ENCODE results near the gene ATP7B. TPM values are rescaled to one million over a fixed set of nuclear protein-coding genes. Genes with fewer than 3 reads are reported as not detected.

ATP7B gene
- total RNA-seq, 2 donors from 2014 or later, result 20.4 to 29.2 TPM

DNA sequence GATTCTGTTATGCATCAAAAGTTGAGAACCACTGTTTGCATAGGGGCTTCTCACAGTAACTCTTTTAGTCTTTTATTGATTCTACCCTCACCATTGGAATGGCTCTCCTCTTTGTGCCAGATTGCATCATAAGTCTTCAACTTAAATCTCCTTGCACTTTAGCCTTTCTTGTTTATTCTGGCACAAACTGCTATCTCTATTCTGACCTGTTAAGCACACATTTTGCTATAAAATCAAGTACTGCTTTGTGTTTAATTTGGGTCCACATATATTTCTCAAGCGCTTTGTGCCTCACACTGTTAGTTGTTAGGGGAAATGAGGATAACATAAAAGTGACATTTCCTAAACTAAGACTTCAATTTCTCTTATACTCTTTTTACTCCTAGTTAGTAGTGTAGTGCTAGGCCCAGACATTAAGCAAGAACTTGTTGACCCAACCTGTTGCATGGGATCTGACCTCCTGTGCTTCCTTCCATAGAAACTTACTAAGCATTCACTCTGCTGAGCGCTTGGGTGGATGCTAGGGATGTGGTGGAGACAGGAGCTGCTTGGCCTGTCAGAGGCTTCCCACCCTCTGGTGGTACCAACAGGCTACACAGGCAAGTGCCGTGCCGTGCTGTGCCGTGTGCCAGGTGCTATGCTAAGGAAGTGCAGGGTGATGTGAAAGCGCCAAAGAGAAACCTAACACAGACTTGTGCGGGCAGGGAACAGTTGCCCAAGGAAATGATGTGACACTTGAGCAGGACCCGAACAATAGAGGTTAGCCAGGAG lies 14.4 kb upstream of the ATP7B start:
- H3K4me3 ChIP-seq (ENCODE audit: low read length), result no peak overlapping the region

DNA sequence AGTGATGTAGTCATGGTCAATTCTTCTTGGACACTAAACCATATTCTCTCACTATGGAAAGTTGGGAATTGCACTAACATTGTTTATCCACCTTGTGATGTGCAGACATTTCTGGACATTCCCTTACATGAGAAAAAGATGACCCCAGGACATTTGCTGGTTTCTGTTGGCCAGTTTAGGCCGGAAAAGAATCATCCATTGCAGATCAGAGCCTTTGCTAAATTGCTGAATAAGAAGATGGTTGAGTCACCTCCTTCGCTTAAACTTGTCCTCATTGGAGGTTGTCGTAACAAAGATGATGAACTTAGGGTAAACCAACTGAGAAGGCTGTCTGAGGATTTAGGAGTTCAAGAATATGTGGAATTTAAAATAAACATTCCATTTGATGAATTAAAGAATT lies 13.2 kb upstream of the ATP7B start, which contains the start of gene UTP14C:
UTP14C (plus strand) TSS at position 211 of the 400 bp plus-strand sequence. CDS start 4,114 bp downstream, outside the sequence.
- no peak for TF ChIP-seq CTCF (conservative IDR thresholded peaks at IDR 0.05)

More for the DNA sequence above, 14.4 kb upstream of the ATP7B start:
- H3K4me3 Mint-ChIP-seq, result no peak overlapping the region
- H3K4me1 Mint-ChIP-seq, result no peaks in the 10 kb centered on the region
- DNase-seq, result no peak
- H3K27me3 Mint-ChIP-seq (ENCODE audit: insufficient read depth), result no peaks in the 10 kb centered on the region
- H3K9me3 Mint-ChIP-seq, result peaks cover 43% of the 10 kb centered on the region
- H3K9me3 ChIP-seq (ENCODE audit: control insufficient read depth, low read length), result peaks cover 67% of the 10 kb centered on the region
- no peak for TF ChIP-seq CTCF (conservative IDR thresholded peaks at IDR 0.05)
- no peaks in the 10 kb centered on the region for H3K27me3 ChIP-seq (ENCODE audit: control insufficient read depth, insufficient read depth, low read length, poor library complexity, severe bottlenecking)
- H3K4me1 ChIP-seq (ENCODE audit: control insufficient read depth, insufficient read depth, low read length), result no peaks in the 10 kb centered on the region
- WGBS, 2 experiments (ENCODE audit: insufficient coverage in 1 of 2, insufficient read length in 1 of 2), result 96 to 100% methylated on average over 4 to 7 of the region's 8 CpGs
- no peak overlapping the region for H3K27ac ChIP-seq (ENCODE audit: low read depth, low read length)
- no peak overlapping the region for H3K27ac Mint-ChIP-seq
- H3K9ac ChIP-seq (ENCODE audit: extremely low read depth, low read length, poor library complexity, severe bottlenecking), result no peak overlapping the region
- H3K36me3 Mint-ChIP-seq (ENCODE audit: low read depth), result peaks cover 83% of the 10 kb centered on the region
- peaks cover 86% of the 10 kb centered on the region for H3K36me3 ChIP-seq (ENCODE audit: control insufficient read depth, insufficient read depth, low read length)

DNA sequence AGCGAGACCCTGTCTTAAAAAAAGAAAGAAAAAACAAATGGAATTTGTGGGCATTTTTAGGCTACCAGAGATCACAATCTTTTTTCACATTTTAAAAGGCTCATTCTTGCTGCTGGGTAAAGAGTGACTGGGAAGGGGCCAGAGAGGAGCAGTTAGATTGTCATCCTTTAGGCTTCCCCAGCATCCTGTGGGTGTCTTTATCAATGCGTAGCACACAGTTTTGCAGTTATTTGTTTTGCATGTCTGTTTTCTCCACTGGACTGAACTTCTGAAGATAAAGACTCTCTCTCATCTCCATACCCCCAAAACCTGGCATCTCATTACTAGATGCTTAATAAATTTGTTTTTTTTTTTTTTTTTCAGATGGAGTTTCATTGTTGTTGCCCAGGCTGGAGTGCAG lies 11.1 kb upstream of the ATP7B start:
- peaks cover 18% of the 10 kb centered on the region for H3K9me3 Mint-ChIP-seq
- no peaks in the 10 kb centered on the region for H3K27me3 Mint-ChIP-seq (ENCODE audit: insufficient read depth)
- H3K4me3 Mint-ChIP-seq, result no peak overlapping the region
- no peak overlapping the region for H3K27ac Mint-ChIP-seq
- no peak for TF ChIP-seq CTCF (conservative IDR thresholded peaks at IDR 0.05)
- 91 to 100% methylated on average over 2 of the region's 2 CpGs for WGBS, 2 experiments (ENCODE audit: insufficient coverage in 1 of 2, insufficient read length in 1 of 2)
- no peaks in the 10 kb centered on the region for H3K27me3 ChIP-seq (ENCODE audit: control insufficient read depth, insufficient read depth, low read length, poor library complexity, severe bottlenecking)
- H3K36me3 ChIP-seq (ENCODE audit: control insufficient read depth, insufficient read depth, low read length), result peaks cover 83% of the 10 kb centered on the region
- no peak overlapping the region for H3K27ac ChIP-seq (ENCODE audit: low read depth, low read length)
- H3K9me3 ChIP-seq (ENCODE audit: control insufficient read depth, low read length), result peaks cover 44% of the 10 kb centered on the region
- no peaks in the 10 kb centered on the region for H3K4me1 ChIP-seq (ENCODE audit: control insufficient read depth, insufficient read depth, low read length)
- H3K9ac ChIP-seq (ENCODE audit: extremely low read depth, low read length, poor library complexity, severe bottlenecking), result no peak overlapping the region
- DNase-seq, result no peak
- H3K36me3 Mint-ChIP-seq (ENCODE audit: low read depth), result peaks cover 81% of the 10 kb centered on the region
- H3K4me3 ChIP-seq (ENCODE audit: low read length), result no peak overlapping the region
- no peaks in the 10 kb centered on the region for H3K4me1 Mint-ChIP-seq

More for the DNA sequence above, 13.2 kb upstream of the ATP7B start, which contains the start of gene UTP14C:
- DNase-seq, result no peak
- no peak within 1 kb of the TSS for H3K27ac Mint-ChIP-seq
- no peak within 1 kb of the TSS for H3K9ac ChIP-seq (ENCODE audit: extremely low read depth, low read length, poor library complexity, severe bottlenecking)
- H3K4me1 Mint-ChIP-seq, result no peaks in the 10 kb centered on the region
- no peak within 1 kb of the TSS for H3K4me3 ChIP-seq (ENCODE audit: low read length)
- peaks cover 86% of the 10 kb centered on the region for H3K36me3 ChIP-seq (ENCODE audit: control insufficient read depth, insufficient read depth, low read length)
- H3K9me3 Mint-ChIP-seq, result peaks cover 31% of the 10 kb centered on the region
- no peak within 1 kb of the TSS for H3K27ac ChIP-seq (ENCODE audit: low read depth, low read length)
- peaks cover 55% of the 10 kb centered on the region for H3K9me3 ChIP-seq (ENCODE audit: control insufficient read depth, low read length)
- H3K27me3 ChIP-seq (ENCODE audit: control insufficient read depth, insufficient read depth, low read length, poor library complexity, severe bottlenecking), result no peaks in the 10 kb centered on the region
- H3K27me3 Mint-ChIP-seq (ENCODE audit: insufficient read depth), result no peaks in the 10 kb centered on the region
- no peak within 1 kb of the TSS for H3K4me3 Mint-ChIP-seq
- peaks cover 83% of the 10 kb centered on the region for H3K36me3 Mint-ChIP-seq (ENCODE audit: low read depth)
- 96 to 100% methylated on average over 2 to 3 of the region's 3 CpGs for WGBS, 2 experiments (ENCODE audit: insufficient coverage in 1 of 2, insufficient read length in 1 of 2)
- no peaks in the 10 kb centered on the region for H3K4me1 ChIP-seq (ENCODE audit: control insufficient read depth, insufficient read depth, low read length)
